ENCODE results near the gene CASTOR1. TPM values are rescaled to one million over a fixed set of nuclear protein-coding genes. Genes with fewer than 3 reads are reported as not detected.

The CASTOR1 gene
- total RNA-seq, 1 experiment from 2014 or later: 10.6 TPM

DNA sequence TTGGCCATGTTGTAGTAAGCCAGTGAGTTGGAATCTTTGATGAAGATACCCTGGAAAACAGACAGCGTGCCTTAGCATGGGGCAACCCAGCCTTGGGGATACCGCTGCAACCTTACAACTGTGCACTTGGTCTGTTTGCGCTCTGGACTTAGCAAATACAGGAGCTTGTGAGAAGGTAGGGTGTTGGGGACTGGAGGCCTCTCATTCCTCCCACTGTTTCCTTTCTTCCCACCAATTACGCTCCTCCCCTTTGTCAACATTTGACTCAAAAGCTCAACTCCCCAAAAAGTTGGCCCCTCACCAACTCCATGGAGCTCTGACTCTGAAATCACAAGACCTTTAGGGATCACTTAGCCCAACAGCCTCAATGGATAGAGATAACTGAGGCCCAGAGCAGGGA, 45.3 kb upstream of the CASTOR1 start:
- Histone ChIP-seq H3K27me3 (ENCODE audit: insufficient read depth, low read depth) (no peaks in the 10 kb centered on the region), H3K36me3 (ENCODE audit: low read depth) (peaks cover 31% of the 10 kb centered on the region), H4K20me1 (ENCODE audit: insufficient read depth) (no peaks in the 10 kb centered on the region), H3F3A (ENCODE audit: insufficient read depth, low read depth) (peaks cover 38% of the 10 kb centered on the region), H3K9me2 (ENCODE audit: insufficient read depth) (no peaks in the 10 kb centered on the region), H3K27ac (no peak overlapping the region), H3K4me3 (no peak overlapping the region), H3K79me2 (ENCODE audit: low read depth) (no peaks in the 10 kb centered on the region), H3K4me1 (replicated peaks; ENCODE audit: insufficient read depth) (no peaks in the 10 kb centered on the region), H3K4me2 (no peak overlapping the region), H2AFZ (no peak overlapping the region), H3K9me3 (ENCODE audit: insufficient read depth, low read depth) (no peaks in the 10 kb centered on the region)
- ChIA-PET CTCF (no interaction called here), POLR2A (ENCODE audit: unreplicated experiment) (no interaction called here)
- intact Hi-C loops (cut with micrococcal nuclease; ENCODE audit: unreplicated experiment): no loop called here
- no TSS peak for BruUV-seq (replicated peaks)
- TF ChIP-seq EZH2 (IDR thresholded peaks at IDR 0.05; ENCODE audit: low read depth): no peak
- TF ChIP-seq, protein P1, sequence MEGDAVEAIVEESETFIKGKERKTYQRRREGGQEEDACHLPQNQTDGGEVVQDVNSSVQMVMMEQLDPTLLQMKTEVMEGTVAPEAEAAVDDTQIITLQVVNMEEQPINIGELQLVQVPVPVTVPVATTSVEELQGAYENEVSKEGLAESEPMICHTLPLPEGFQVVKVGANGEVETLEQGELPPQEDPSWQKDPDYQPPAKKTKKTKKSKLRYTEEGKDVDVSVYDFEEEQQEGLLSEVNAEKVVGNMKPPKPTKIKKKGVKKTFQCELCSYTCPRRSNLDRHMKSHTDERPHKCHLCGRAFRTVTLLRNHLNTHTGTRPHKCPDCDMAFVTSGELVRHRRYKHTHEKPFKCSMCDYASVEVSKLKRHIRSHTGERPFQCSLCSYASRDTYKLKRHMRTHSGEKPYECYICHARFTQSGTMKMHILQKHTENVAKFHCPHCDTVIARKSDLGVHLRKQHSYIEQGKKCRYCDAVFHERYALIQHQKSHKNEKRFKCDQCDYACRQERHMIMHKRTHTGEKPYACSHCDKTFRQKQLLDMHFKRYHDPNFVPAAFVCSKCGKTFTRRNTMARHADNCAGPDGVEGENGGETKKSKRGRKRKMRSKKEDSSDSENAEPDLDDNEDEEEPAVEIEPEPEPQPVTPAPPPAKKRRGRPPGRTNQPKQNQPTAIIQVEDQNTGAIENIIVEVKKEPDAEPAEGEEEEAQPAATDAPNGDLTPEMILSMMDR (conservative IDR thresholded peaks at IDR 0.05): no peak
- no peak for DNase-seq

DNA sequence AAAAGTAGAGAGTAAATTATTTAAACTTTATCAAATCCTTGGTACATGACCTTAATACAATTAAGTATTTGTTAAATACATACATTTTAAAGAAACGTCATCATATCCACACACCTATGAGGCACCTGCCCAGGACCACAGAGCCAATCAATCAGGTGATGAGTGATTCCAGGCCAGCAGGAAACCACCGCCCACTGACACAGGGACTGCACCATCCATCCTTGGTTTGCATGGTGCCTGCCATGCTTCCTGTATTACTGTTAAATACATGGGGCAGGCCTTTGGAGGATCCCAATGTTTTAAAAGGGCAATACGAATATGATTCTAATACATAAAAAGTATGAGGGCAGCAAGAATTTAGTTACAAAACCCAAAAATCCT, 44.4 kb upstream of the CASTOR1 start:
- TF ChIP-seq, protein P1 (conservative IDR thresholded peaks at IDR 0.05): no peak
- TF ChIP-seq EZH2 (IDR thresholded peaks at IDR 0.05; ENCODE audit: low read depth): no peak
- no peak overlapping the region for H2AFZ ChIP-seq
- no peak overlapping the region for H3K4me3 ChIP-seq
- H3K4me2 ChIP-seq: no peak overlapping the region
- H3K36me3 ChIP-seq (ENCODE audit: low read depth): peaks cover 24% of the 10 kb centered on the region
- H3F3A ChIP-seq (ENCODE audit: insufficient read depth, low read depth): peaks cover 46% of the 10 kb centered on the region
- no peaks in the 10 kb centered on the region for H3K9me3 ChIP-seq (ENCODE audit: insufficient read depth, low read depth)
- POLR2A ChIA-PET (ENCODE audit: unreplicated experiment): no interaction called here
- no peak overlapping the region for H3K27ac ChIP-seq
- BruUV-seq (replicated peaks): no TSS peak
- H4K20me1 ChIP-seq (ENCODE audit: insufficient read depth): no peaks in the 10 kb centered on the region
- H3K79me2 ChIP-seq (ENCODE audit: low read depth): no peaks in the 10 kb centered on the region
- no peak for DNase-seq
- no peaks in the 10 kb centered on the region for H3K4me1 ChIP-seq (replicated peaks; ENCODE audit: insufficient read depth)
- intact Hi-C loops (cut with micrococcal nuclease; ENCODE audit: unreplicated experiment): no loop called here
- H3K9me2 ChIP-seq (ENCODE audit: insufficient read depth): no peaks in the 10 kb centered on the region
- CTCF ChIA-PET: no interaction called here
- no peaks in the 10 kb centered on the region for H3K27me3 ChIP-seq (ENCODE audit: insufficient read depth, low read depth)

DNA sequence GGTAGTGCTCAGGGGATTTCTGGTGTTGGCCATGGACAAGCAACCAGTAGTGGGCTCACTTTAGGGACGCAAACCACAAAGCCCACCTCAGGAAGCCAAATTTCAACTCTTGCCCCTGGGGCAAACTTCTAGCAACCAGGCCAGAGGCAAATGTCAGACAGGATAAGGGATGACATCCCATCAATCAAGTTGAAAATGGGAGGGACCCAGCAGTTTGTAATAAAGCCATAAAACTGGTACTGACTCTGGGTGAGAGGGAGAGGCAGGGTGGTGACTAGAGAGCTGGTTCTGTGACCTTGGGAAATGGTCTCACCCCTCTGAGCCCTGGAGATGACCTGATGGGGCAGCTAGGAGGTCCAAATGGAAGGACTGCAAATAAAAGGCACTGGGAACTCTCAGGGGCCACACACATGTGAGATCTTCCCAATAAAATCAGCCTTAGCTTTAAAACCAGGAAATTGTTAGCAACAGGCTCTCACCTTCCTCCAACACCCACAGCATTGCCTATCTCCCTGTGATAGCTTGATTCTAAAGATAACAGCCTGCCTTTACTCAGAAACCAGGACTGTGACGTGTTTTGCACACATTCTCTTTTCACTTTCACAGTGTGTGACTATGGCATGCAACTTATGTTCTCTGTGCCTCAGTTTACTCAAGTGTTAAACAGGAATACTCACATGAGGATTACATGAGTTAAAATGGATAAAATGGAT, 43.8 kb upstream of the CASTOR1 start:
- Histone ChIP-seq H3K79me2 (ENCODE audit: low read depth) (no peaks in the 10 kb centered on the region), H3K4me3 (no peak overlapping the region), H3F3A (ENCODE audit: insufficient read depth, low read depth) (peaks cover 50% of the 10 kb centered on the region), H3K27ac (no peak overlapping the region), H3K4me1 (replicated peaks; ENCODE audit: insufficient read depth) (peaks cover 3% of the 10 kb centered on the region), H3K4me2 (no peak overlapping the region), H2AFZ (no peak overlapping the region), H3K36me3 (ENCODE audit: low read depth) (peaks cover 24% of the 10 kb centered on the region), H3K9me2 (ENCODE audit: insufficient read depth) (no peaks in the 10 kb centered on the region), H4K20me1 (ENCODE audit: insufficient read depth) (no peaks in the 10 kb centered on the region), H3K9me3 (ENCODE audit: insufficient read depth, low read depth) (no peaks in the 10 kb centered on the region), H3K27me3 (ENCODE audit: insufficient read depth, low read depth) (no peaks in the 10 kb centered on the region)
- ChIA-PET POLR2A (ENCODE audit: unreplicated experiment) (no interaction called here), CTCF (no interaction called here)
- BruUV-seq (replicated peaks): no TSS peak
- intact Hi-C loops (cut with micrococcal nuclease; ENCODE audit: unreplicated experiment): no loop called here
- DNase-seq: no peak
- TF ChIP-seq EZH2 (IDR thresholded peaks at IDR 0.05; ENCODE audit: low read depth): no peak
- TF ChIP-seq, protein P1 (conservative IDR thresholded peaks at IDR 0.05): no peak

All from PC-9 (cell line).